NCI-H526 (cell line): Measurements from ENCODE around the gene ZNRF4.
A peak's percentile ranks its signal among the peaks of the same experiment; 100 is the strongest.

Experiments used
- DNase-seq, 2 experiments: peaks; one replicate each; lab custom pipeline; 2025; lab: John Stamatoyannopoulos, UW

The ZNRF4 gene

GRCh38 chr19:5443723-5444122, 11.5 kb upstream of the ZNRF4 start:
- DNase-seq: no peak

- DNase-seq: no peak
Observed at GRCh38 chr19:5444431-5444830, 10.8 kb upstream of the ZNRF4 start.

GRCh38 chr19:5445071-5445470, 10.1 kb upstream of the ZNRF4 start:
- no peak for DNase-seq

- no peak for DNase-seq
Observed at GRCh38 chr19:5445561-5446055, 9.6 kb upstream of the ZNRF4 start.

- DNase-seq: peak in 1 of 2 experiments; percentile 12
Observed at GRCh38 chr19:5447700-5448311, 7.4 kb upstream of the ZNRF4 start.

GRCh38 chr19:5448374-5448773, 6.8 kb upstream of the ZNRF4 start:
- peak in 1 of 2 experiments; percentile 22 for DNase-seq

- DNase-seq: no peak
Observed at GRCh38 chr19:5450482-5451126, 4.6 kb upstream of the ZNRF4 start.

GRCh38 chr19:5451494-5451893, 3.7 kb upstream of the ZNRF4 start:
- DNase-seq: no peak

- peak; percentile 19 to 23 for DNase-seq
Observed at GRCh38 chr19:5452594-5453565, 2.3 kb upstream of the ZNRF4 start.

GRCh38 chr19:5454743-5455142, 474 bp upstream of the ZNRF4 start:
- DNase-seq: no peak

- DNase-seq: no peak
Observed at GRCh38 chr19:5456130-5456840, 1.1 kb downstream of the ZNRF4 start.

GRCh38 chr19:5456841-5457200, 1.6 kb downstream of the ZNRF4 start:
- no peak for DNase-seq

GRCh38 chr19:5457709-5458108, 2.5 kb downstream of the ZNRF4 start:
- DNase-seq: no peak

GRCh38 chr19:5458420-5458819, 3.2 kb downstream of the ZNRF4 start:
- DNase-seq: no peak

- no peak for DNase-seq
Observed at GRCh38 chr19:5459360-5459759, 4.1 kb downstream of the ZNRF4 start.

GRCh38 chr19:5460748-5461147, 5.5 kb downstream of the ZNRF4 start:
- no peak for DNase-seq

GRCh38 chr19:5463959-5464358, 8.7 kb downstream of the ZNRF4 start:
- DNase-seq: no peak

- DNase-seq: no peak
Observed at GRCh38 chr19:5466072-5466471, 10.9 kb downstream of the ZNRF4 start.

- DNase-seq: no peak
Observed at GRCh38 chr19:5466814-5467291, 11.6 kb downstream of the ZNRF4 start.

- peak in 1 of 2 experiments; percentile 31 for DNase-seq
Observed at GRCh38 chr19:5470264-5470671, 15.1 kb downstream of the ZNRF4 start.

GRCh38 chr19:5472286-5472685, 17.1 kb downstream of the ZNRF4 start:
- DNase-seq: no peak

- DNase-seq: no peak
Observed at GRCh38 chr19:5473646-5474045, 18.4 kb downstream of the ZNRF4 start.
